NCI-H1105 (cell line): ENCODE results near the gene ZFAND3.

Experiments
- DNase-seq: peaks from one replicate; lab custom pipeline; 2025; lab: John Stamatoyannopoulos, UW

Gene ZFAND3

DNA sequence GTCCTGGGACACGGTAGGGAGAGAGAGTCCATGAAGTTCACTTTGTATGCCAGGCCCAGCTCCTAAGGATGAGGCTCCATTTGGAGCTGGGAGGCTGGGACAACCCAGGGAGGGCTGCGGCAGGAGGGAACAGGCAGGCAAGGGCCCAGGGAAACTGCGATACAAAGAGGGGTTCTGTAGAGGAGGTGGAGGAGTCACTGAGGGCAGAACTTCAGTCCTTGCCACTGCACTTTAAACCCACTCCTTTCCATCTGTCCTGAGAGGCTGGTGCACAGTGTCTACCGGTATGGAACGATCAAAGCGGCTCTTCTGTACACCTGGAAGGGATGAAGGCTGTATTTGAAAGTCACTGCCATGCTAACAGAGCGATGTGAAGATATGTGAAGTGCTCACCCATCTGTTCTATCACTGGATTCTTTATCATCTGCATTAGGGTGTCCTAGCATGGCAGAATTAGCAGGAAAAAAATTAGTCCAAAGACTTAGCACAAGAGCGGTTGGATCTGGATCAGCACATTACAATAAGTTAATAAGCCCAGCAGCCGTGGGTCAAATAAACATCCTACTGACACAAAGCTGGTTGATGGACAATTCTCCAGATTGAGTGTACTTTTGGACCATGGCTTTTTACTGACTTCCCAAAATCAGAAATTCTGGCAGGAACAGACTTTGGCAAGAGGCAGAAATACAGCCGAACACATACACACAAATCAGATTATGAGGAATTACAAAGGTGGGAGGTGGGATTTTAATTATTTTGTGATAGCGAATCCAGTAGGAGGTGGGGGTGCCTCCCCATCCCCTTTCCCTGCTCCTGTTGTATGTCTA, 20.9 kb upstream of the ZFAND3 start:
- no peak for DNase-seq

DNA sequence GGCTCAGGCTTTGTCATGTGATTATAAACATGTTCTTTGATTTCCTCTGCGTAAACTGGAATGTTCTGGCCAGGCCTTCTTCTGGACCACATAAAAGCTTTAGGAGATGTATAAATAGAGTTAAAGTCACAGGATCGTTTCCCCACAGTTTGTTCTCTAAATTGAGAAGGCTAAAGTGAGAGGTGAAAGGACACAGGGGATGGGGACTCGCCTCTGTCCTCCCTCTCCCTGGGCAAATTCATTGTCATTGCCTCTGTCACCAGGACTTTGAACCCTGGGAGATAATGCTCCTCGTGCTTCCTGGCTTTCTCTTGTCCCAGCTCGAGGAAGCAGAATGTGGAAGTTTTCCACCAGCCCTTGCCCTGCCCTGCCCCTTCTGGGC, 20.3 kb upstream of the ZFAND3 start:
- DNase-seq: no peak

DNA sequence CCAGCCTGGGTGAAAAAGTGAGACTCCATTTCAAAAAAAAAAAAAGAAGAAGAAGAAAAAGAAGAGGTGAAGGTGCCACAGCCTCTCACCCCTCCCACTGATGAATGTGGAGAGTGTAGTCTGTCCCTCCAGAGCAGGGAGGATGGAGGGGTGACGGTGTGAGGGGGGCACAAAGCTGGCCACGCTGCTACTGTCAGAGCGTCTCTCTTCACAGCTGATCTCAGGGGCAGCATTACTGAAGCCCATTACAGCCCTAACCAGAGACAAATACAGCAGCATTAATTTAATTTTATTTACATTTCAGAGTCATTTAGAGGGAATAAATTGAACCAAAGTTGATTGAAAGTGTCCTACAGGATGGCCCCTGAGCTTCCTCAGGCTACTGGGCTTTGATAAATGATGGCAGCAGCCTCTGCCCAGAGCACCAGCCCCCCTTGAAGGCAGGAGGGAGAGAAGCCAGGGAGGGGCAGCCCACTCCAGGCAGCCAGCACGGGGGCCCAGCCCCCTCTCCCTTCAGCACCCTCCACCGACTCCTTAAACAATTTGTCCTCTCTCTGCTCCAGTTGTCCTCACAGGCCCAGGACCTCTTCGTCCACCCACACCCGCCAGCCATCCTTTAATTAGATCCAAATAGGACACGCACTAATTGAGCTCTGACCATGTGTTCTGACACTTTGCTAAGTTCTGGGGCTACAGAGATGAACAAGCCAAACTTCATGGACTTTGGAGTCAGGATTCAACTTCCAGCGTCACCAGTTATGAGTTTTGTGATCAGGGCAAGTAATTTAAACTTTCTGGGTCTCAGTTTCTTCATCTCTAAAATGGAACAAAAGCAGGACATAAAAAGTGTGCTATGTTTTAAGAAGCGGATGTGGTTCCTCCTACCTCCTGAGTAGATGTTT, 18.6 kb upstream of the ZFAND3 start:
- no peak for DNase-seq

- no peak for DNase-seq
These were observed 18.0 kb upstream of the ZFAND3 start for GRCh38 chr6:37801605-37801940.

GRCh38 chr6:37802810-37803209, 16.7 kb upstream of the ZFAND3 start:
- no peak for DNase-seq

DNA sequence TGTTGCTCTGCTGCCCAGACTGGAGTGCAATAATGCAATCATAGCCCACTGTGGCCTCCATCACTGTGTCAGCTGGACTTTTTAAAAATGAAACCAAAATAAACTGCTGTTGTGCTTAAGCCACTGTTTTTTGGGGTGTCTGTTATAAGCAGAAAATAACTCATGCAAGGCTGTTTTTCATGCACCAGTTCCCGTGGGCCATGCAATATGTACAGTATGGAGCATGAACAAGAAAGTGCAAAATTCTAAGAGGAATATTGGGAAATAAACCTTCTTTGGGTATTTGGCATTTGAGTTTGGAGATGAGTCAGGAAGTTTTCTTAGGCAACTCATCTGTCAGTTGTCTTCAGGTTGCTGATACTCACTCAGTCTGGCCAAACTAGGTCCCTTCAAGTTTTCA, 14.9 kb upstream of the ZFAND3 start:
- no peak for DNase-seq

- no peak for DNase-seq
These were observed 13.3 kb upstream of the ZFAND3 start for GRCh38 chr6:37806213-37806612.

GRCh38 chr6:37807656-37808055, 11.9 kb upstream of the ZFAND3 start:
- no peak for DNase-seq

DNA sequence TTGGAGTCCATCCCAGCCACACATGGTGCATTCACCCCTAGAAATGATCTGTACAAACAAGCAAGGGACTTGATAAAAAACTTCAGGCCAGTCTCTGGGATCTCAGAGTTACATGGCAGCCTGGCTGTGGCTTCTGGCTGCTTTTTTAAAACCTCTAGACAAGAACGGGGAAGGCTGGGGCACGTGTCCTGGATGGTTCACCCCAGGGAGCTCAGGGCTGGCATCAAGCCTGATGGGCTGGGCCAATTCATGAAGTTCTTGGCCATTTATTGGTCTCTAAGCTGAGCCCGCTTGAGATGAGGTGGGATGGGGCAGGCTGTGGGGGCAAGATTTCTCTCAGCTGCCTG, 10.4 kb upstream of the ZFAND3 start:
- no peak for DNase-seq

DNA sequence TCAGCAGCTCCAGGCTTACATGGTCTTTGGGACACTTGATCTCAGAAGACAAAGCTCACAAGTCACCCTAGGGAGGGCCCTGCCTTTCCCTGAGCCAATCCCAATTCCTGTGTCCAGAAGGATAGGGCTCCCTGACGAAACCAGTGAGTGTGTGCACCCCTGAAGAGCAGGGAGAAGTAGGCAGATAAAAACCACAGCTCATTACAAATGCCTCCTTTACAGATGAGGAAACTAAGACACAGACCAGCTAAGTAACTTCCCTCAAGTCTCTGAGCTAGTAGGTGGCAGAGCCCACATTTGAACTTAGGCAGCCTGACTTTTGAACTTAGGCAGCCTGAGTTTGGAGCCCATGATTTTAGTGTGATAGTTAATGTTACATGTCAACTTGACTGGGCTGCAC, 6.7 kb upstream of the ZFAND3 start:
- no peak for DNase-seq

DNA sequence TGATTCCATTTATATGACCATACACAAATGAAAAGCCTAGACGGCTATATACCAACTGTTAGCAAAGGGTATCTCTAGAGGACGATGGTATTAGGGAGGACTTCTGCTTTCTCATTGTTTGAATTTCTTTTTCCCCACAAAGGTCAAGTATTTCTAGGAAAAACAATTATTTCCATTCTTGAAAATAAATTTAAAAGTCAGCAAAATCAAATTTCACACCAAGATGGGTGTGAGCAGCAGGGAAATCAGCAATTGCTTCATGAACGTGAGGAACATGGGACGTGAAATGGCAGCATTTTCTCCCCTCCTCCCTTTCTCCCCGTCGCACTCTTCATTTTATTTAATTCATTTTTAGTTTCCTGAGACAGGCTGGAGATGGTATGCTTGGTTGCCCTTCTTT, 5.2 kb upstream of the ZFAND3 start:
- no peak for DNase-seq

GRCh38 chr6:37816599-37817375, 2.7 kb upstream of the ZFAND3 start:
- DNase-seq: no peak

- DNase-seq: peak; percentile 94
These were observed 871 bp upstream of the ZFAND3 start for GRCh38 chr6:37818536-37819176.

GRCh38 chr6:37819802-37820717, 533 bp downstream of the ZFAND3 start:
- DNase-seq: no peak

DNA sequence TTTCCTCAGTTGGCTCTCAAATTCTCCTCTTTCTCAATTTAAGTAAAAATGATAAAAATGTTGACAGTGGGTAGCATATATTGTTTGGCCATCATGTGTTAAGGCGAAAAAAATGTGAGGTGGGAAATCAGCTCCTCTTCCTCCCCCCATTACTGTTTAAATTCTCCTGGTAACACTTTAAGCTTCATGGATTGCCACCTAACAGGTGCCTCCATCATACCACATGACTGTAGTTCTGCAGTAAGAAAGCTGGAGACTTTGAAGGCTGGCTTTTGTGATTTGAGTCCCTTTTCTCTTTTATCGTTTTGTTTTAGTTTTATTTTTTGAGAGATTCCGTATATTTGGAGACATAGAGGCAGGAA, 1.2 kb downstream of the ZFAND3 start:
- no peak for DNase-seq

DNA sequence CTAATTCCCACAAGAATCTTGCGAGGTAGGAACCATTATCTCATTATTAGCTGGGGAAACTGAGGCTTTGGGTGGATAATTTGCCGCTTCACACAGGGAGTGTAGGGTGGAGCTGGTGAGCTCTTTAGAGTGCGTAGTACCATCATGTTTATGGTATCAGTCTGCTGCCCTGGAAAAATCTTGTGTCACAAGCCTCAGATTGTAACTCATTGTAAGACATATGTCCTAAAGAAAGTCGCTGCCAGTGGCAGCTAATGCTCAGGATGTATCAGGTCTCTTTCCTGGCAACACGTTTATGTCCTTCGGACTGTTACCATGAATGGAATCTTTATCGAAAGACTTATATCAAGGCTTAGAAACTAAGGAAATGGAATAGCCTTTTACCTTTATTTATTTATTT, 1.9 kb downstream of the ZFAND3 start:
- no peak for DNase-seq

GRCh38 chr6:37822851-37823682, 3.5 kb downstream of the ZFAND3 start:
- no peak for DNase-seq

- DNase-seq: no peak
These were observed 4.6 kb downstream of the ZFAND3 start for GRCh38 chr6:37824170-37824569.

DNA sequence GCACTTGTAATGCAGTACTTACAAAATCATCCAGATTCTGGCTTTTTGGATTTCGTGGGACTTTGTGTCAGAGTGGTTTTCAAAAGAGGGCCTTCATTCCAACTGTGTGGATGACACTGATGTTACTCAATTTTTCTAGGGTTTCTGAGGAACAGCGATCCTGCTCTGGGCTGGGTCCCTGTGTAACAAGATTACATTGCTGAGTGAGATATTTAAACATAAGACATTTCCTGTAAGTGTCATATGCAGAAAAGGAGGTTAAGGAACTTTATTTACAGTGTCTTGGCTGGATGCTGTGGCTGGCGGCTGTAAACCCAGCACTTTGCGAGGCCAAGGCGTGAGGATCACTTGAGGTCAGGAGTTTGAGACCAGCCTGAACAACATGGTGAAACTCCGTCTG, 6.7 kb downstream of the ZFAND3 start:
- DNase-seq: no peak

DNA sequence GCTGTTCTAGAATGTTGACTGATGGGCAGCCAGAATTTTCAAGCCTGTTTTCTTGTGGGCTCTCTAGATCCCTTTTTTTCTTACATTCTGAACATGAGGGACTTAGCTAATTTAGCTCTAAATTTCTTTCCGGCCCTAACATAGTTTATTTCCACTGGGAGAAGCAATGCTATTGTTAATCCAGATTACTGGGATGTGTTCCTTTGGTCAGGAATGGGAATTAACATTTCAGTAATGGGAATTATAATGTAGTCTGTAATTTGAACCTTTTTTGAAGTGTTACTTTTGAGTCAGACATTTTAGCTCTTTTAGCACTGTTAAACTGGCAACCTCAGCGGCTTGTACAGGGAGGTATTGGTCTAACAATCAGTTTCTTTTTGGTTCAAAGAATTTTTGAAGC, 7.5 kb downstream of the ZFAND3 start:
- no peak for DNase-seq
